K562 (cell line): ENCODE data around the gene SORCS2. TPM values are rescaled to one million over a fixed set of nuclear protein-coding genes. Genes with fewer than 3 reads are reported as not detected.

Source experiments
- ATAC-seq: fragments of 200-7000 bp; cut with Tn5 transposase; 3 replicates; pipeline ENCODE4 v1.9.1; 2020; ENCODE audit warnings: moderate library complexity
- BruUV-seq: library from RNA; stranded (reverse); fragments of 400-500 nt; replicated peaks from 2 replicates; lab custom pipeline; 2021; lab: Mats Ljungman, UMichigan
- CTCF ChIA-PET: fragments of 300-600 bp; formaldehyde crosslinking; extraction: SDS; loops from one replicate; lab custom pipeline; 2021; ENCODE audit warnings: low intra/inter-chr PET ratio; lab: Yijun Ruan, JAX
- POLR2A ChIA-PET: fragments of 300-600, 350-650 bp; sonication (Branson Sonifier 250); formaldehyde crosslinking; extraction: SDS; loops from one replicate; lab custom pipeline; 2021; ENCODE audit warnings: antibody characterized with exemption, inconsistent platforms; lab: Yijun Ruan, JAX
- DNase-seq, 4 experiments: peaks; one replicate each; pipeline versions ENCODE4 v3.0.0 to v3.0.0-alpha.2; 2011 to 2018; ENCODE audit warnings: low spot score in 3 of 4, mixed read lengths in 3 of 4; ENCODE audit errors: extremely low read depth in 1 of 4
- FAIRE-seq: peaks from 2 replicates; lab custom pipeline; 2011; peaks lifted over from hg19 to GRCh38; lab: Jason Lieb, UNC
- H2AFZ ChIP-seq: 2 replicates; pipeline ENCODE4 v1.6.0; 2011; ENCODE audit warnings: low read depth, low read length, control low read depth, inconsistent platforms
- H3K27ac ChIP-seq: fragments of 200-600 bp; 3 replicates; pipeline ENCODE4 v1.8.0; 2011; ENCODE audit warnings: low read depth, mild to moderate bottlenecking, control low read depth, inconsistent platforms, low read length, moderate library complexity, mixed read lengths; ENCODE audit errors: extremely low read depth
- H3K27me3 ChIP-seq, 2 experiments: fragments of 300-600 bp in 1 of 2; 2 replicates in 1 of 2; 3 replicates in 1 of 2; pipeline versions ENCODE4 v1.6.0 to v1.8.0; 2011; ENCODE audit warnings: inconsistent platforms in 2 of 2, low read length in 2 of 2, mild to moderate bottlenecking in 1 of 2, mixed read lengths in 1 of 2, moderate library complexity in 1 of 2; ENCODE audit not compliant: control insufficient read depth in 2 of 2, insufficient read depth in 2 of 2
- H3K36me3 ChIP-seq: fragments of 300-600 bp; 3 replicates; pipeline ENCODE4 v1.8.0; 2011; ENCODE audit warnings: mild to moderate bottlenecking, low read length, inconsistent platforms; ENCODE audit not compliant: control insufficient read depth, insufficient read depth
- H3K4me1 ChIP-seq, 2 experiments: fragments of 200-600 bp in 1 of 2; replicated peaks in 1 of 2; 2 replicates in 1 of 2; 3 replicates in 1 of 2; pipeline versions ENCODE4 v1.5.1 to v1.8.0; 2011; ENCODE audit warnings: inconsistent platforms in 2 of 2, low read length in 2 of 2, mild to moderate bottlenecking in 1 of 2, mixed read lengths in 1 of 2, moderate library complexity in 1 of 2; ENCODE audit not compliant: control insufficient read depth in 2 of 2, insufficient read depth in 2 of 2
- H3K4me2 ChIP-seq: 2 replicates; pipeline ENCODE4 v1.6.1; 2011; ENCODE audit warnings: low read length, control low read depth, inconsistent platforms, mixed read lengths; ENCODE audit not compliant: insufficient read depth
- H3K4me3 ChIP-seq: fragments of 200-600 bp; sonication (generic), shearing (Covaris generic); 2 replicates; pipeline ENCODE4 v1.5.1; 2016; ENCODE audit warnings: control low read depth, inconsistent platforms
- H3K79me2 ChIP-seq: fragments of 200-600 bp; 3 replicates; pipeline ENCODE4 v1.8.0; 2011; ENCODE audit warnings: low read length, inconsistent platforms; ENCODE audit not compliant: control insufficient read depth, insufficient read depth
- H3K9ac ChIP-seq, 2 experiments: 2 replicates each; pipeline versions ENCODE4 v1.6.0 to v1.6.1; 2011; ENCODE audit warnings: low read depth in 2 of 2, low read length in 2 of 2, control low read depth in 1 of 2, inconsistent platforms in 1 of 2, mild to moderate bottlenecking in 1 of 2, mixed read lengths in 1 of 2; ENCODE audit not compliant: insufficient read depth in 1 of 2
- H3K9me1 ChIP-seq: one replicate; pipeline ENCODE4 v1.6.0; 2011; ENCODE audit warnings: inconsistent platforms, mild to moderate bottlenecking, low read length, moderate library complexity; ENCODE audit not compliant: control insufficient read depth, insufficient read depth
- H3K9me3 ChIP-seq: replicated peaks from 2 replicates; pipeline ENCODE4 v1.5.1; 2011; ENCODE audit warnings: low read depth, low read length, inconsistent platforms; ENCODE audit not compliant: control insufficient read depth, insufficient read depth
- H4K20me1 ChIP-seq: replicated peaks from 2 replicates; pipeline ENCODE4 v1.6.1; 2011; ENCODE audit warnings: low read length, inconsistent platforms, mixed read lengths; ENCODE audit not compliant: control insufficient read depth, insufficient read depth
- L3MBTL2 ChIP-seq: fragments of 450-650 bp; IDR thresholded peaks from 2 replicates; pipeline ENCODE4 v1.6.1; 2016; ENCODE audit warnings: mild to moderate bottlenecking, moderate library complexity
- MECOM ChIP-seq: fragments of 250-450 bp; sonication (Bioruptor Pico); IDR thresholded peaks from 2 replicates; pipeline ENCODE4 v1.8.0; 2022; ENCODE audit warnings: inconsistent platforms
- RBM14 ChIP-seq: fragments of 200-400 bp; formaldehyde crosslinking; IDR thresholded peaks from 2 replicates; pipeline ENCODE4 v1.6.1; 2018; ENCODE audit warnings: low read depth, mild to moderate bottlenecking, low read length, moderate library complexity, borderline replicate concordance; ENCODE audit not compliant: insufficient read depth
- SMAD1 ChIP-seq: fragments of 150-350 bp; IDR thresholded peaks from 2 replicates; pipeline ENCODE4 v1.6.1; 2014; ENCODE audit warnings: low read length, low read depth; ENCODE audit not compliant: partially characterized antibody
- SPI1 ChIP-seq: IDR thresholded peaks from 2 replicates; pipeline ENCODE4 v1.6.1; 2011; ENCODE audit warnings: low read depth, low read length, control low read depth, borderline replicate concordance
- U2AF1 ChIP-seq: fragments of 200-400 bp; formaldehyde crosslinking; optimal IDR thresholded peaks from 2 replicates; pipeline ENCODE3; 2017; ENCODE audit warnings: mild to moderate bottlenecking, low read depth, low read length, moderate library complexity
- XRCC5 ChIP-seq: fragments of 200-400 bp; formaldehyde crosslinking; IDR thresholded peaks from 2 replicates; pipeline ENCODE4 v1.6.1; 2017; ENCODE audit warnings: low read depth, mild to moderate bottlenecking, low read length
- ZFP30 ChIP-seq: fragments of 250-450 bp; sonication (Bioruptor Pico); IDR thresholded peaks from 2 replicates; pipeline ENCODE4 v1.8.0; 2022; ENCODE audit warnings: moderate library complexity, mild to moderate bottlenecking, inconsistent platforms, borderline replicate concordance
- ZNF561 ChIP-seq: fragments of 450-650 bp; formaldehyde crosslinking; conservative IDR thresholded peaks from 2 replicates; pipeline ENCODE4 v1.4.0; 2020; ENCODE audit warnings: mild to moderate bottlenecking, moderate library complexity
- WGBS: fragments of 100-300 bp; shearing (Covaris generic); methylation state at CpG from one replicate; pipeline ENCODE4 v1.1.6; 2016; ENCODE audit warnings: low coverage, mixed read lengths; ENCODE audit not compliant: insufficient coverage; ENCODE audit errors: missing lambda C conversion rate; 5-methylcytosine and 5-hydroxymethylcytosine counted together
- in situ Hi-C: fragments of 300-500 bp; cut with MboI; formaldehyde crosslinking; loops from 4 replicates; pipeline ENCODE4 v1.15.0; 2018; ENCODE audit warnings: inconsistent platforms, mixed read lengths
- intact Hi-C: fragments of 100-400 bp; cut with micrococcal nuclease; formaldehyde crosslinking; loops from 2 replicates; pipeline ENCODE4 v1.14.2; 2022
- polyA plus RNA-seq, 8 experiments: library from polyadenylated mRNA; depleted of rRNA in 4 of 8; stranded (reverse) in 5 of 8; unstranded in 3 of 8; fragments of >200 nt; fragmentation: Nextera tagmentation in 2 of 8; fragmentation: Illumina TruSeq in 1 of 8; extraction: Ambion mirVana in 2 of 8; extraction: Trizol in 1 of 8; gene quantifications; 2 replicates each; pipeline versions ENCODE4 v1.2.1 to v1.2.3, GENCODE V29; 2011 to 2014; ENCODE audit warnings: inconsistent platforms in 1 of 8, missing spikeins in 1 of 8
- total RNA-seq, 7 experiments: library from RNA; depleted of rRNA in 6 of 7; stranded (reverse); fragments of >200 nt in 6 of 7; fragmentation: Illumina TruSeq in 2 of 7; extraction: Trizol in 2 of 7; gene quantifications; 2 replicates each; pipeline versions ENCODE4 v1.2.1 to v1.2.3, GENCODE V29; 2011 to 2021; ENCODE audit warnings: low replicate concordance in 1 of 7

The SORCS2 gene
- total and polyA plus RNA-seq, 9 of the 15 experiments (the other 6 are each of a cell fraction or from before 2014, with no cell fraction given) = not detected

- Histone ChIP-seq H4K20me1 (peaks cover 9% of the 10 kb centered on the region), H3K4me3 (no peak overlapping the region), H3K9ac (no peak overlapping the region), H3K9me3 (no peaks in the 10 kb centered on the region), H3K4me2 (no peak overlapping the region; the same call in 1 of the 2 replicates), H3K27ac (no peak overlapping the region), H3K79me2 (no peaks in the 10 kb centered on the region), H2AFZ (no peak overlapping the region), H3K9me1 (no peaks in the 10 kb centered on the region), H3K27me3 (peaks cover 2 to 51% of the 10 kb centered on the region in 2 experiments; a peak in 3 of 5 replicates), H3K36me3 (no peaks in the 10 kb centered on the region), H3K4me1 (peaks cover 0 to 3% of the 10 kb centered on the region in 2 experiments; a peak in 1 of 5 replicates)
- CTCF ChIA-PET = no interaction called here
- under 1% methylated on average over 19 of the region's 19 CpGs for WGBS
- FAIRE-seq = no peak
- ATAC-seq = no peak
- TF ChIP-seq SMAD1 (no peak), L3MBTL2 (peak; percentile 46; the same call in 1 of the 2 replicates)
- intact Hi-C loops (no loop called here), in situ Hi-C loops (no loop called here)
- no TSS peak for BruUV-seq
- POLR2A ChIA-PET = interaction anchor here (0.6 to 1.6 kb wide), 3 partner anchors 8 to 143 kb away, joined by 3 read pairs; no protein-coding TSS in a partner anchor
- no peak for DNase-seq
These were observed 519.8 kb downstream of the SORCS2 start for GRCh38 chr4:7712021-7712671.

- peaks cover 0 to 6% of the 10 kb centered on the region in 2 experiments; a peak in 1 of 5 replicates for H3K4me1 ChIP-seq
- WGBS = 2% methylated on average over 7 of the region's 7 CpGs
- FAIRE-seq = no peak
- no peak overlapping the region for H3K4me3 ChIP-seq
- POLR2A ChIA-PET = interaction anchor here (0.6 kb wide), 1 partner anchor 87 kb away, joined by 5 read pairs; no protein-coding TSS in a partner anchor
- intact Hi-C loops (no loop called here), in situ Hi-C loops (no loop called here)
- H3K9me3 ChIP-seq = no peaks in the 10 kb centered on the region
- CTCF ChIA-PET = no interaction called here
- H2AFZ ChIP-seq = no peak overlapping the region
- no peaks in the 10 kb centered on the region for H3K36me3 ChIP-seq
- no peaks in the 10 kb centered on the region for H3K9me1 ChIP-seq
- peaks cover 3 to 55% of the 10 kb centered on the region in 2 experiments; a peak in 4 of 5 replicates for H3K27me3 ChIP-seq
- BruUV-seq = no TSS peak
- peaks cover 10% of the 10 kb centered on the region for H4K20me1 ChIP-seq
- H3K9ac ChIP-seq = no peak overlapping the region
- H3K79me2 ChIP-seq = no peaks in the 10 kb centered on the region
- H3K4me2 ChIP-seq = no peak overlapping the region
- no peak for DNase-seq
- ATAC-seq = no peak
- H3K27ac ChIP-seq = no peak overlapping the region
- TF ChIP-seq RBM14 (no peak), SPI1 (no peak), U2AF1 (no peak), ZNF561 (CRISPR knock-in tag) (no peak), MECOM (no peak), XRCC5 (no peak), ZFP30 (CRISPR knock-in tag) (no peak)
These were observed 521.4 kb downstream of the SORCS2 start for GRCh38 chr4:7713757-7714156.
